T-helper 2 cell treated with Interferon-gamma antibody and Interleukin-4, amounts not matched to agents 100 ng/mL and 5 ng/mL, for 36 hours (primary cell): ENCODE results near the gene CSE1L. TPM values are rescaled to one million over a fixed set of nuclear protein-coding genes. Genes with fewer than 3 reads are reported as not detected.
"Not testable (repeated sequence)": the region's sequence is repeated elsewhere in the genome, so short reads cannot be mapped to it uniquely, and the experiment has no call there.

Source experiments
- intact Hi-C: fragments of 100-400 bp; cut with micrococcal nuclease; formaldehyde crosslinking; loops from one replicate; pipeline ENCODE4 v1.15.1; 2023
- total RNA-seq: library from RNA; stranded (reverse); gene quantifications from 2 replicates; pipeline ENCODE4 v1.2.3, GENCODE V29; 2022

The CSE1L gene
- total RNA-seq, result 92.0 and 92.7 TPM in 2 replicates

DNA sequence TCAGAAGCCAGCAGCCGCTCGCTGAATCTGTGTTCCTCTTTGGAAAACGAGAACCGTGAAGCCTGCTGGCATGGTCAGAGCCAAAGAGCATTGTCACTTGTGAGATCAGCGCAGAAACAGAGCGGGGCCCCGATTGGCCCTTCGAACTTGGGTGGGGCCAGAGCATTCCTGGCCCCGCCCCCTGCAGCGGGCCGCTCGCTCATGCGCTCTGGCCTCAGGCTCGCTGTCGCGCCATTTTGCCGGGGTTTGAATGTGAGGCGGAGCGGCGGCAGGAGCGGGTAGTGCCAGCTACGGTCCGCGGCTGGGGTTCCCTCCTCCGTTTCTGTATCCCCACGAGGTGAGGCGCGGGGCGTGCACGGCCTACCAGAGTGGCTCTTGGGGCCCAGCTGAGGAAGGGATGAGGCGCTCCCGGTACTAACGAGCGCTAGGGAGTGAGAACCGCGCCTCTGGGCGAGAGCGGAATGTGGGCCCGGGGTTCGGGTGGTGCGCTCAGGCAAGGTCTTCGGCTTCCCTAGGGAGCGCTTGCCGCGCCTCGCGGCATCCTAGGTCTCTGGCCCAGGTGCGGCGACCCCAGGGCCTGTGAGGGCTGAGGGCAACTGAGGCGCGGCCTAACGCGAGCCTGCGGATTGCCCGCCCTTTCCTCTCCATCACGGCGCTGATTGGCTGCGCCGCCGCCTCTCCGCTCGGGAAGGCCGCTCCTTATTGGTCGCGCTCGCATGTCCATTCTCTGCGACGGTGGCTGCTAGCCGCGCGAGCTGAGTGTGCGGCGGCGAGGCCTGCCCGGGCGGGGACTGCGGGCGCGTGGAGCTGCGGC is at the start of gene CSE1L:
TSS of gene CSE1L (plus strand) at position 226 of the 814 bp plus-strand sequence. CDS start 12,152 bp downstream, outside the sequence.
- intact Hi-C loops, result loop anchor here (1.0 to 10.0 kb wide), 5 partner anchors 125 to 1541 kb away; partner anchors contain the start of genes ARFGEF2, DDX27, NCOA3 and STAU1

- intact Hi-C loops, result no loop called here
These were observed 45.9 kb upstream of the CSE1L start for GRCh38 chr20:48999890-49000870.

DNA sequence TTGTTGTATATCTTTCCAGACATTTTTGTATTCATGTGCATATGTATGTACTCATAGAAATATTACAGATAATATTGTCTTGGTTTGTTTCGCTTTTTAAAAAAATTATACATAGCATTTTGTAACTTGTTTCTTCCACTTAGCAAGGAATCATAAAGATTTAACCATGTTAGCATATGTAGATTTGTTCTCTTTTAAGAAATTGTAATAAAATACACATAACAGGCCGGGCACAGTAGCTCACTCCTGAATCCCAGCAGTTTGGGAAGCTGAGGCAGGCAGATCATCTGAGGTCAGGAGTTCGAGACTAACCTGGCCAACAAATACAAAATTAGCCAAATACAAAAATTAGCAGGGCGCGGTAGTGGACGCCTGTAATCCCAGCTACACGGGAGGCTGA is 44.4 kb upstream of the CSE1L start:
- intact Hi-C loops, result no loop called here

DNA sequence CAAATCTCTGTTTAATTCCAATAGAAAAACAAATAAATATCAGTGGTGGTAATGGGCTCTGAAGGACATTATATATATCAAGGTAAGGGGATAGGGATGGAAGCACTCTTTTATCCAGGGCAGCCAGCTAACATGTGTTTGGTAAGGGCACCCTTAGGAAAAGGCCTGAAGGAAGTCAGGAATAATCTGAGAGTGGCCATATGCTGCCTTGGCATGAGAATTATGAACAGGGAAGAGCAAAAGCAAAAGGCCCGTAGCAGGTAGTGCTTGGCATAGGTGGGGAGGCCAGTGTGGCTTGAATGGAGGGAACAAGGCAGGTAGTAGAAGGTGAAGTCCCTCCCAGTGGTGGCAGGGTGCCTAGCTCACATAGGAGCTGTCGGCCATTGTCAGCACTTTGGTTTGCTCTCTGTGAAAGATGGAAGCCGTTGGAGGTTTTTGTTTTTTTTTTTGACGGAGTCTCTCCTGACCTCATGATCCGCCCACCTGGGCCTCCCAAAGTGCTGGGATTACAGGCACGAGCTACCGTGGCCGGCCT is 39.6 kb upstream of the CSE1L start:
- intact Hi-C loops, result no loop called here

DNA sequence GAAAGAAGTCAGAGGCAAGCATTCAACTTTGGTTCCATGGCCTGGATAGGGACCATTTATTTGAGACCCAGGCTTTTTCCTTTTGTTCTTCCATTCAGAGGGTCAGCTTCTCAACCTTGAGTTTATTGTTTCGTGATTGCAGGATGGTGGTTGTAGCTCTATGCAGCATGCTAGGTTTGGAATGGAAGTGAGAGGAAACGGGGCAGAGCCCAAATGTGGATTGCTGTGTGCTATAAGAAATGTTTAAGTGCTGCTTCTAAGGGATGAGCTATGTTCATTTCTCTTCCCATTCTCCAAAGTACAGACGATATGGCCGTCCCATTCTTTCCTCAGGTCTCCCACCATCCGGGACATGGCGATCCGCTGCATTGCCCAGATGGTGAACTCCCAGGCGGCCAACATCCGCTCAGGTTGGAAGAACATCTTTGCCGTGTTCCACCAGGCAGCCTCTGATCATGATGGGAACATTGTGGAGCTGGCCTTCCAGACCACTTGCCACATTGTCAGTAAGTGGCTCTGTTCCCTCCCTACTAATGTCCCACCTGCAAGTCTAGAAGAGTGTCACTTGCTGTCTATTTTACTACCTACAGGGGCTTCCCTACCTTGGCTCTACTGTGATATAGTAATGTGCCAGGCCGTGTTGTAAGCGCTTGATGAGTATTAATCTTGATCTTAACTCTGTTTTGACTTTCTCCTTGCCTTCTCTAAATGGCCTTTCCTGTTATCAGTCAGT is 36.0 kb upstream of the CSE1L start:
- intact Hi-C loops, result no loop called here

DNA sequence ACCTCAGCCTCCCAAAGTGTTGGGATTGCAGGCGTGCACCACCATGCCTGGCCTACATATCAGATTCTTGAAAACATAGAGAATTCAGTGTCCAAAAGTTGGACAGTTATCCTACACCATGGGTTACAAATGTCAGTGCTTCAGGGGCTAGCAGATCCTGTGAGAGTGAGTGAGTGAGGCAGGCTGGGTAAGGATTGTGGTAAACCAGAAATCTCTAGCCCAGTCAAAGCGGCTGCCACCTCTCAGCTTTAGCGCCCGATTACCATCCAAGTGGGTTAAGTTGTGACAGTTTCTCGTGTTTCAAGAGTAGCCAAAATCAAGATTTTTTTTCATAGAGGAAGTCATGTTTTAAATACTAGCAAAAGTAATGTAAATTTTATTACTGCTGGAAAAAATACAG is 21.9 kb upstream of the CSE1L start:
- intact Hi-C loops, result no loop called here

DNA sequence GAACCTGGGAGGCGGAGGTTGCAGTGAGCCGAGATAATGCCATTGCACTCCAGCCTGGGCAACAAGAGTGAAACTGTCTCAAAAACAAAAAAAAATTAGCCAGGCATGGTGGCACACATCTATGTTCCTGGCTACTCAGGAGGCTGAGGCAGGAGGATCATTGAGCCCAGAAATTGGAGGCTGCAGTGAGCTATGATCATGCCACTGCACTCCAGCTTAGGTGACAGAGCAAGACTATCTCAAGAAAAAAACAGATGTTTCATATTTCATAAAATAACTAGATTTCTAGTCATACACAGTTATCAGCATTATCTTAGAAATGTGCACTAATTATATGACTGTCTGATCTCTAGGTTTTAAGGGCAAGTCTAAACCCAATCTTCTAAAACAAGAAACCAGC is 17.9 kb upstream of the CSE1L start:
- intact Hi-C loops, result not testable (repeated sequence)

DNA sequence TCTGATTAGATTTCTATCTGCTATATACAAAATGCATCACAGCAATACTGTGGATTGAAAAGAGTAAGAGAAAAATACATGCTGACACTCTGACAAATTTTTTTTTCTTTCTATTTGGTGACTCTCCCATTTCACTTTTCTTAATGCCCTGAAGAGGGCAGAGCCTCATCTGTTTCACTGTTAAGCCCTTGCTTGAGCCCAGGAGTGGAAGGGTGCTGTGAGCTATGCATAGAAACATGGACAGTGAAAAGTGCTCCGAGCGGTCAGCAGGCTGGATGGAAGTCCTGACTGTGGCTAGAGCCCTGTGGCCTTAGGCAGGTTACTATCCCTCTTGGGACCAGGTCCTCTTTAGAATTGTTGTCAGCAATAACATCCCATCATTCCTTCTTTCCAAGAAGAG is 17.4 kb upstream of the CSE1L start:
- intact Hi-C loops, result no loop called here

DNA sequence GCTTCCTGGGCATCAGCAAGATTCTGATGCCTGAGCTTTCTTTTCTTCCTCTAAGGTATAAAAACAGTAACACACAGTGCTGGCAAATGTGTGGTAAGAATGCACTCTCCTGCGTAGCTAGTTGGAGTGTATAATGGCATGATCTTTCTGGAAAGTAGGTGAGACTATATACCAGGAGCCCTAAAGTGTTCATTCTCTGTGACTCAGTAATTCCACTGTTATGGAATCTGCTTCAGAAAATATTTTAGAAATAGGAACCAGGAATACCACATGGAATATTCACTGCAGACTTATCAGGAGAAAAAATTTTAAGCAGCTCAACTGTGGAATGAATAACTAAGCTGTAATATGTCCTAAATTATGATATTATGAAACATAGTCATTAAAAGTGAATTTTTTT is 16.9 kb upstream of the CSE1L start:
- intact Hi-C loops, result no loop called here

GRCh38 chr20:49030954-49031619 is 15.0 kb upstream of the CSE1L start:
- intact Hi-C loops, result no loop called here

- intact Hi-C loops, result no loop called here
These were observed 13.7 kb upstream of the CSE1L start for GRCh38 chr20:49032455-49032854.

GRCh38 chr20:49034070-49034732 is 11.9 kb upstream of the CSE1L start:
- intact Hi-C loops, result no loop called here

DNA sequence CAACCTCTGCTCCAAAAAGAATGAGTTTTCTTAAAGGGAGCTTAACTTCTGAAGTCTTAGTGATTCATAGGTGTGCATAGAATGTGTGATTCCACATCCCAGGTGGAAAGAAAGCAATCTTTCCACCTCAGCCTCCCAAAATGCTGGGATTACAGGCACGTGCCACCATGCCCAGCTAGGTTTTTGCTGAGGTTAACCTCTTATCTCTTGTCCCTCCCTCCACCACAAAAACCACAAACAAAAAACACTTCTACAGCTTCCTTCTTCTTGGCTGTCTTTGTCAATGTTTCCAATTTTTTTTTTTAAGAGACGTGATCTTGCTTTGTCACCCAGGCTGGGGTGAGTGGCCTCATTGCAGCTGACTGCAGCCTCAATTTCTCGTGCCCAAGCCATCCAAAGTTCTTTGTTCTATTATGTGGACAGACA is 8.1 kb upstream of the CSE1L start:
- intact Hi-C loops, result no loop called here

GRCh38 chr20:49039854-49040253 is 6.3 kb upstream of the CSE1L start:
- intact Hi-C loops, result loop anchor here (10.0 kb wide), 1 partner anchor 1535 kb away; the partner anchor contains the start of gene NCOA3

DNA sequence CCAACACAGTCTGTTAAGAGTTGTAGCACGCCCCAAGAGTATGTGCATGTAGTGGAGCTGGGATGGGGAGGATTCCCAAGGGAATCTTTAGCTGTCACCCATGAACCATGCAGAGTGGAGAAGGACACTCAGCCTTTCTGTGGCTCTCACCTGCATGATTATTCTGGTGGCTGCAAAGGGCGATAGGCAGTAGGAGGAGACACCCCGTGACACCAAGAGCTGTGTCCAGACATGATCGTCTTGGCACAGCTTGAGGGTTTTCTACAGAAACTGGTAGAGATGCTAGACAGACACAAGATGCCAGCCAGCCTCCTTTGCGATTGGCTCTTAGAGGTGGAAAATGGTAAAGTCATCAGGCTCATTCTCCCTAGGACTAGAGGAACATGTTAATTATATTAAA is 3.1 kb upstream of the CSE1L start:
- intact Hi-C loops, result loop anchor here (10.0 kb wide), 1 partner anchor 1538 kb away; the partner anchor contains the start of gene NCOA3

GRCh38 chr20:49045440-49046086 is 549 bp upstream of the CSE1L start:
- intact Hi-C loops, result loop anchor here (1.0 to 10.0 kb wide), 5 partner anchors 125 to 1541 kb away; partner anchors contain the start of genes ARFGEF2, DDX27, NCOA3 and STAU1

GRCh38 chr20:49052334-49052733 is 6.2 kb downstream of the CSE1L start:
- intact Hi-C loops, result no loop called here

DNA sequence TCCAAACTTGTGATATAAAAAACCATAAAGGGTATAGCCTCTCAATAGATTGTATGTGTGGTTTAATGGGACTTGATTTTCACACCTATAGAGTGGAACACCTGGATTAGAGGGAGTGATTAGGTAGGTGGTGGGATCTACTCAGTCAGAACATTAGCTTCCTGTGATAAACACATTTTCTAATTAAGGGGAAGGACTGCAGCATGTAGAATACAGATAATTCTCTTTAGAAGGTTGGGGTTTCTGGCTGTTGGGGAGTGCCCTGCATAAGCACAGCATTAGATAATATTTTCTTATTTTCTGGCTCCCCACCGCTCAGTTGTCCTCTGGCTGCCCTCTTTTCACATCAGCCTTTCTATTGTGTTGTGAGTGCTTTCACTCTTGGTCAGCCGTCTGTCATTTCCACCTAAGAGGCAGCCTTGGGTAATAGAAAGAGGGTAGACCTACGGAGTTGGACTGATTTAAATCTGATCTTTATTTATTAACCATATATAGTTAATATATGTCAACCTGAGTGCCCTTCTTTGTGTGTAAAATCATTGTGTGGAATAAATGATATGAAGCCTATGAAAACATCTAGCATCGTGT is 8.0 kb downstream of the CSE1L start:
- intact Hi-C loops, result no loop called here

DNA sequence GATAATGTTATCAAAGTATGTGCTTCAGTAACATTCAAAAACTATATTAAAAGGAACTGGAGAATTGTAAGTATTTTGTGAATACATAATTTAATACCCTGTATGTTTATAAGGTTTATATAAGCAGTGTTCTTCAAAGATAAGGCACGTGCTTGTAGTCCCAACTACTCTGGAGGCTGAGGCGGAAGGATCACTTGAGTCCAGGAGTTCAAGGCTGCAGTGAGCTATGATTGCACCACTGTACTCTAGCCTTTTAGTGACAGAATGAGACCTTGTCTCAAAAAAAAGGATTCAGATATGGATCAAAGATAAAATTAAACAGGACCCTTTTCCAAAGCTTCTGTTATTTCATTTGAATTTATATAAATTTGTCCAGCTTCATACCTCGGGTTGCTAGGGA is 17.2 kb downstream of the CSE1L start:
- intact Hi-C loops, result no loop called here
